HEK293T (cell line): ENCODE measurements around the gene RFPL1.
A peak's percentile ranks its signal among the peaks of the same experiment; 100 is the strongest.
"Not testable (repeated sequence)": the region's sequence is repeated elsewhere in the genome, so short reads cannot be mapped to it uniquely, and the experiment has no call there.

Source experiments
- CTCF ChIA-PET: fragments of 350-600 bp; formaldehyde crosslinking; extraction: SDS; loops from one replicate; lab custom pipeline; 2021; ENCODE audit warnings: antibody characterized with exemption, inconsistent platforms; lab: Yijun Ruan, JAX
- POLR2A ChIA-PET: fragments of 350-600 bp; formaldehyde crosslinking; extraction: SDS; loops from one replicate; lab custom pipeline; 2020; ENCODE audit warnings: antibody characterized with exemption, inconsistent platforms; lab: Yijun Ruan, JAX
- DNase-seq: peaks from one replicate; pipeline ENCODE4 v3.0.0; 2012; ENCODE audit warnings: mixed read lengths; ENCODE audit errors: extremely low spot score
- ARNT ChIP-seq: fragments of 450-650 bp; IDR thresholded peaks from 2 replicates; pipeline ENCODE4 v1.6.1; 2017; ENCODE audit warnings: mild to moderate bottlenecking
- BHLHE40 ChIP-seq: fragments of 450-650 bp; IDR thresholded peaks from 2 replicates; pipeline ENCODE4 v1.6.1; 2016; ENCODE audit warnings: mild to moderate bottlenecking, moderate library complexity, borderline replicate concordance
- CTBP1 ChIP-seq: fragments of 450-650 bp; IDR thresholded peaks from 2 replicates; pipeline ENCODE4 v1.6.1; 2016; ENCODE audit warnings: borderline replicate concordance
- ELF4 ChIP-seq: fragments of 450-650 bp; IDR thresholded peaks from 2 replicates; pipeline ENCODE4 v1.6.1; 2017; ENCODE audit warnings: antibody characterized with exemption
- FOXA1 ChIP-seq: fragments of 450-650 bp; IDR thresholded peaks from 2 replicates; pipeline ENCODE4 v1.6.1; 2016; ENCODE audit warnings: mild to moderate bottlenecking
- FOXK2 ChIP-seq: fragments of 450-650 bp; IDR thresholded peaks from 2 replicates; pipeline ENCODE4 v1.6.1; 2016; ENCODE audit warnings: mild to moderate bottlenecking
- FOXM1 ChIP-seq: fragments of 450-650 bp; IDR thresholded peaks from 2 replicates; pipeline ENCODE4 v1.6.1; 2017; ENCODE audit warnings: mild to moderate bottlenecking, borderline replicate concordance
- HDGF ChIP-seq: fragments of 450-650 bp; IDR thresholded peaks from 2 replicates; pipeline ENCODE4 v1.6.1; 2017; ENCODE audit warnings: antibody characterized with exemption, borderline replicate concordance
- L3MBTL2 ChIP-seq: fragments of 450-650 bp; conservative IDR thresholded peaks from 2 replicates; pipeline ENCODE4 v1.6.1; 2016; ENCODE audit warnings: mild to moderate bottlenecking
- LEF1 ChIP-seq: fragments of 450-650 bp; IDR thresholded peaks from 2 replicates; pipeline ENCODE4 v1.6.1; 2017; ENCODE audit warnings: mild to moderate bottlenecking, borderline replicate concordance
- NFRKB ChIP-seq: fragments of 450-650 bp; IDR thresholded peaks from 2 replicates; pipeline ENCODE4 v1.6.1; 2016; ENCODE audit warnings: mild to moderate bottlenecking, moderate library complexity
- PKNOX1 ChIP-seq: fragments of 450-650 bp; IDR thresholded peaks from 2 replicates; pipeline ENCODE4 v1.6.1; 2016
- SP1 ChIP-seq: fragments of 450-650 bp; IDR thresholded peaks from 2 replicates; pipeline ENCODE4 v1.6.1; 2017
- SUZ12 ChIP-seq: fragments of 450-650 bp; IDR thresholded peaks from 2 replicates; pipeline ENCODE4 v1.6.1; 2016; ENCODE audit warnings: mild to moderate bottlenecking
- TARDBP ChIP-seq: fragments of 450-650 bp; IDR thresholded peaks from 2 replicates; pipeline ENCODE4 v1.6.1; 2016
- ZNF384 ChIP-seq: fragments of 450-650 bp; IDR thresholded peaks from 2 replicates; pipeline ENCODE4 v1.6.1; 2016

The RFPL1 gene

GRCh38 chr22:29438283-29438682, at the start of gene RFPL1:
Gene RFPL1, plus strand, starts transcription at chr22:29438583.
- CTCF ChIA-PET, POLR2A ChIA-PET: not testable (repeated sequence)

GRCh38 chr22:29388759-29389090, 49.7 kb upstream of the RFPL1 start:
- DNase-seq, result no peak
- ChIA-PET CTCF (no interaction called here), POLR2A (interaction anchor here (0.6 to 1.5 kb wide), 10 partner anchors 9 to 165 kb away, joined by 3 to 12 read pairs (median 4); partner anchors contain the start of gene THOC5)
- TF ChIP-seq PKNOX1 (no peak), HDGF (no peak), FOXA1 (no peak), CTBP1 (no peak), ZNF384 (no peak), BHLHE40 (no peak), FOXM1 (no peak), ARNT (no peak), SUZ12 (no peak), LEF1 (no peak), FOXK2 (no peak), SP1 (no peak), ELF4 (no peak), TARDBP (no peak), L3MBTL2 (no peak), NFRKB (no peak)

More at GRCh38 chr22:29438283-29438682, at the start of gene RFPL1:
- not testable (repeated sequence) for DNase-seq

GRCh38 chr22:29390270-29390669, 48.1 kb upstream of the RFPL1 start:
- CTCF ChIA-PET, result interaction anchor here (0.7 kb wide), 1 partner anchor 114 kb away, joined by 3 read pairs; no protein-coding TSS in a partner anchor
- DNase-seq, result no peak
- POLR2A ChIA-PET, result no interaction called here
- TF ChIP-seq ELF4 (no peak), CTBP1 (no peak)

- CTCF ChIA-PET, result no interaction called here
- DNase-seq, result no peak
- POLR2A ChIA-PET, result no interaction called here
- no peak for TF ChIP-seq NFRKB
- no peak for TF ChIP-seq TARDBP
- TF ChIP-seq HDGF, result no peak
- no peak for TF ChIP-seq BHLHE40
Observed at GRCh38 chr22:29391546-29391945, 46.8 kb upstream of the RFPL1 start.

- CTCF ChIA-PET, result no interaction called here
- no peak for TF ChIP-seq CTBP1
- POLR2A ChIA-PET, result no interaction called here
- no peak for DNase-seq
Observed at GRCh38 chr22:29393019-29393608, 45.3 kb upstream of the RFPL1 start.

GRCh38 chr22:29394931-29395581, 43.3 kb upstream of the RFPL1 start:
- TF ChIP-seq ZNF384 (no peak), TARDBP (no peak), BHLHE40 (no peak)
- POLR2A ChIA-PET, result no interaction called here
- peak; percentile 86 for DNase-seq
- CTCF ChIA-PET, result interaction anchor here (0.8 to 1.5 kb wide), 3 partner anchors 53 to 76 kb away, joined by 3 to 4 read pairs (median 3); no protein-coding TSS in a partner anchor

- CTCF ChIA-PET, result interaction anchor here (1.5 kb wide), 1 partner anchor 73 kb away, joined by 3 read pairs; no protein-coding TSS in a partner anchor
- no peak for TF ChIP-seq ELF4
- no peak for TF ChIP-seq BHLHE40
- TF ChIP-seq FOXK2, result no peak
- TF ChIP-seq LEF1, result no peak
- DNase-seq, result no peak
- POLR2A ChIA-PET, result no interaction called here
Observed at GRCh38 chr22:29396126-29396525, 42.3 kb upstream of the RFPL1 start.

GRCh38 chr22:29397791-29398190, 40.6 kb upstream of the RFPL1 start:
- ChIA-PET POLR2A (interaction anchor here (0.6 kb wide), 1 partner anchor 382 kb away, joined by 3 read pairs; no protein-coding TSS in a partner anchor), CTCF (interaction anchor here (0.5 to 0.6 kb wide), 2 partner anchors 99 to 149 kb away, joined by 3 to 4 read pairs; no protein-coding TSS in a partner anchor)
- TF ChIP-seq TARDBP, result no peak
- TF ChIP-seq CTBP1, result no peak
- TF ChIP-seq ELF4, result no peak
- TF ChIP-seq FOXA1, result no peak
- TF ChIP-seq HDGF, result no peak
- TF ChIP-seq ARNT, result no peak
- no peak for TF ChIP-seq LEF1
- no peak for TF ChIP-seq BHLHE40
- no peak for TF ChIP-seq NFRKB
- no peak for DNase-seq

GRCh38 chr22:29400576-29400975, 37.8 kb upstream of the RFPL1 start:
- ChIA-PET CTCF (no interaction called here), POLR2A (no interaction called here)
- no peak for DNase-seq
- TF ChIP-seq SP1, result no peak
- TF ChIP-seq ARNT, result no peak
- no peak for TF ChIP-seq HDGF
- no peak for TF ChIP-seq L3MBTL2
- TF ChIP-seq NFRKB, result no peak
- no peak for TF ChIP-seq CTBP1
- TF ChIP-seq FOXM1, result no peak
- no peak for TF ChIP-seq FOXA1
- TF ChIP-seq TARDBP, result no peak
- no peak for TF ChIP-seq SUZ12
- no peak for TF ChIP-seq PKNOX1
- TF ChIP-seq ZNF384, result no peak

- DNase-seq, CTCF ChIA-PET, POLR2A ChIA-PET: not testable (repeated sequence)
Observed at GRCh38 chr22:29401538-29401937, 36.8 kb upstream of the RFPL1 start.
